OCI-LY3 (cell line): ENCODE results near the gene DNAJC4.

Experiments
- H2AFZ ChIP-seq: fragments of 200-600, 300-600 bp; shearing (Covaris generic); 2 replicates; pipeline ENCODE4 v1.6.0; 2014; ENCODE audit warnings: antibody characterized with exemption, low read depth, low read length
- H3K27ac ChIP-seq: fragments of 200-600, 300-600 bp; sonication (generic); 2 replicates; pipeline ENCODE4 v1.5.1; 2014; ENCODE audit warnings: mild to moderate bottlenecking, low read length, moderate library complexity, mixed read lengths
- H3K27me3 ChIP-seq: fragments of 200-600, 300-600 bp; sonication (generic); 2 replicates; pipeline ENCODE4 v1.6.1; 2014; ENCODE audit warnings: low read depth, low read length, mixed read lengths
- H3K36me3 ChIP-seq: fragments of 200-600, 300-600 bp; sonication (generic); replicated peaks from 2 replicates; pipeline ENCODE3; 2014; ENCODE audit warnings: low read depth, low read length, mixed read lengths
- H3K4me1 ChIP-seq: fragments of 300-600, 200-600 bp; sonication (generic); 2 replicates; pipeline ENCODE4 v1.6.1; 2014; ENCODE audit warnings: low read length, mixed read lengths
- H3K4me2 ChIP-seq: fragments of 200-600, 300-600 bp; sonication (generic); 2 replicates; pipeline ENCODE4 v1.6.1; 2014; ENCODE audit warnings: low read length, mixed read lengths
- H3K4me3 ChIP-seq: fragments of 300-600, 200-600 bp; sonication (generic); 2 replicates; pipeline ENCODE4 v1.5.1; 2014; ENCODE audit warnings: antibody characterized with exemption, mild to moderate bottlenecking, low read length, moderate library complexity
- H3K79me2 ChIP-seq: fragments of 300-600, 200-600 bp; shearing (Covaris generic); 2 replicates; pipeline ENCODE4 v1.6.1; 2014; ENCODE audit warnings: mild to moderate bottlenecking, low read length, mixed read lengths
- H3K9ac ChIP-seq: fragments of 300-600, 200-600 bp; shearing (Covaris generic); 2 replicates; pipeline ENCODE4 v1.6.0; 2014; ENCODE audit warnings: mild to moderate bottlenecking, low read length, moderate library complexity
- H3K9me3 ChIP-seq: fragments of 200-600, 300-600 bp; shearing (Covaris generic); 2 replicates; pipeline ENCODE4 v1.6.1; 2014; ENCODE audit warnings: low read length, mixed read lengths; ENCODE audit not compliant: insufficient read depth
- H4K20me1 ChIP-seq: fragments of 200-600, 300-600 bp; sonication (generic); 2 replicates; pipeline ENCODE4 v1.6.1; 2016; ENCODE audit warnings: low read length, mixed read lengths; ENCODE audit not compliant: insufficient read depth
- EZH2phosphoT487 ChIP-seq: fragments of 200-600 bp; shearing (Covaris generic); IDR thresholded peaks from 2 replicates; pipeline ENCODE4 v1.6.1; 2018; ENCODE audit warnings: antibody characterized with exemption, mixed run types, low read depth
- TF ChIP-seq, protein P1 (sequence below): fragments of 200-600, 300-600 bp; sonication (generic); IDR thresholded peaks from 2 replicates; pipeline ENCODE4 v1.5.1; 2014; ENCODE audit warnings: antibody characterized with exemption, low read length, low read depth

The DNAJC4 gene

DNA sequence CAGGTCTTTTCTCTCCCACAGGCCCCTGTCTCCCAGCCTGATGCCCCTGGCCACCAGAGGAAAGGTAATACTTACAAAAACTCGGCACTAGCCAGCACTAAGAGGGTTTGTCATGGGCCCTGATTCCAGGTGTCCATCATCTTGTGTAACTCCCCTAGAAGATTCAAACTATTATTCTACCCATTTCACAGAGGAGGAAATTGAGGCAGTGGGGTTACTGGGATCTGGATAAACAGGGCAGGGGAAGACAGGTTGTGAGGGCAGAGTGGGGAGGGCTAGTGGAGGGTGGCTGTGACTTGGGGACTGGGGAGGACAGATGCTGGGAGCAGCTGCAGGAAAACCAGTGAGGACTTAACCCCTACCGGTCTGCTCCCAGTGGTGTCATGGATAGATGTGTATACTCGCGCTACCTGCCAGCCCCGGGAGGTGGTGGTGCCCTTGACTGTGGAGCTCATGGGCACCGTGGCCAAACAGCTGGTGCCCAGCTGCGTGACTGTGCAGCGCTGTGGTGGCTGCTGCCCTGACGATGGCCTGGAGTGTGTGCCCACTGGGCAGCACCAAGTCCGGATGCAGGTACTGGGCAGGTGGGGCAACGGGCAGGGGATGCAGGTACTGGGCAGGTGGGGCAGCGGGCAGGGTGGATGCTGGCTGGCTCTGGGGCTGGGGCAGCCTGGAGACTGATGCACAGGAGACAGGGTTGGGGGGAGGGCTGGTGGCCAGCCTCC is 5.3 kb downstream of the DNAJC4 start:
- Histone ChIP-seq H2AFZ (no peak overlapping the region), H3K4me3 (peak overlapping the region; percentile 94), H3K9me3 (no peaks in the 10 kb centered on the region), H4K20me1 (peaks cover 9% of the 10 kb centered on the region; the same call in 1 of the 2 replicates), H3K27me3 (no peaks in the 10 kb centered on the region), H3K4me1 (peaks cover 53% of the 10 kb centered on the region), H3K4me2 (peak overlapping the region; percentile 99), H3K36me3 (peaks cover 31% of the 10 kb centered on the region), H3K79me2 (peaks cover 17% of the 10 kb centered on the region), H3K9ac (peak overlapping the region; percentile 81), H3K27ac (peak overlapping the region; percentile 35; the same call in 1 of the 2 replicates)
- TF ChIP-seq, protein P1, sequence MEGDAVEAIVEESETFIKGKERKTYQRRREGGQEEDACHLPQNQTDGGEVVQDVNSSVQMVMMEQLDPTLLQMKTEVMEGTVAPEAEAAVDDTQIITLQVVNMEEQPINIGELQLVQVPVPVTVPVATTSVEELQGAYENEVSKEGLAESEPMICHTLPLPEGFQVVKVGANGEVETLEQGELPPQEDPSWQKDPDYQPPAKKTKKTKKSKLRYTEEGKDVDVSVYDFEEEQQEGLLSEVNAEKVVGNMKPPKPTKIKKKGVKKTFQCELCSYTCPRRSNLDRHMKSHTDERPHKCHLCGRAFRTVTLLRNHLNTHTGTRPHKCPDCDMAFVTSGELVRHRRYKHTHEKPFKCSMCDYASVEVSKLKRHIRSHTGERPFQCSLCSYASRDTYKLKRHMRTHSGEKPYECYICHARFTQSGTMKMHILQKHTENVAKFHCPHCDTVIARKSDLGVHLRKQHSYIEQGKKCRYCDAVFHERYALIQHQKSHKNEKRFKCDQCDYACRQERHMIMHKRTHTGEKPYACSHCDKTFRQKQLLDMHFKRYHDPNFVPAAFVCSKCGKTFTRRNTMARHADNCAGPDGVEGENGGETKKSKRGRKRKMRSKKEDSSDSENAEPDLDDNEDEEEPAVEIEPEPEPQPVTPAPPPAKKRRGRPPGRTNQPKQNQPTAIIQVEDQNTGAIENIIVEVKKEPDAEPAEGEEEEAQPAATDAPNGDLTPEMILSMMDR = no peak
- TF ChIP-seq EZH2phosphoT487 = no peak

DNA sequence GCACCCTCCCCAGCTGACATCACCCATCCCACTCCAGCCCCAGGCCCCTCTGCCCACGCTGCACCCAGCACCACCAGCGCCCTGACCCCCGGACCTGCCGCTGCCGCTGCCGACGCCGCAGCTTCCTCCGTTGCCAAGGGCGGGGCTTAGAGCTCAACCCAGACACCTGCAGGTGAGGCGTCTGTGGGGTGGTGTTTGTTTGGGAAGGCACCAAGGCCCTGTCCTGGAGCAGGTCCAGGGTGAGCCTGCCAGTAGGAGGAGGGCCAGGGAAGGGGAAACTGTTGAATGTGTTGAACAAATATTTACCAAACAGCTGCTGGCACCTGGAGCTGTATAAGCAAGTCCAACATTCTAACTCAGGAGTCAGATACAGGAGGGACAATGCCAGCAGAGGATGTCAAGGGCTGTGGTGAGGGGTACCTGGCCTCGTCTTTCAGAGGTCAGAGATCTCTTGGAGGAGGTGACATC is 7.2 kb downstream of the DNAJC4 start:
- Histone ChIP-seq H3K36me3 (peaks cover 34% of the 10 kb centered on the region), H3K27ac (peak overlapping the region; percentile 89), H3K9me3 (no peaks in the 10 kb centered on the region), H3K4me2 (peak overlapping the region; percentile 48), H3K9ac (peak overlapping the region; percentile 47; the same call in 1 of the 2 replicates), H3K79me2 (peaks cover 27% of the 10 kb centered on the region), H4K20me1 (peaks cover 9% of the 10 kb centered on the region; the same call in 1 of the 2 replicates), H3K4me3 (no peak overlapping the region; the same call in 1 of the 2 replicates), H3K27me3 (no peaks in the 10 kb centered on the region), H2AFZ (no peak overlapping the region), H3K4me1 (peaks cover 56% of the 10 kb centered on the region)
- TF ChIP-seq, protein P1 = no peak
- no peak for TF ChIP-seq EZH2phosphoT487

DNA sequence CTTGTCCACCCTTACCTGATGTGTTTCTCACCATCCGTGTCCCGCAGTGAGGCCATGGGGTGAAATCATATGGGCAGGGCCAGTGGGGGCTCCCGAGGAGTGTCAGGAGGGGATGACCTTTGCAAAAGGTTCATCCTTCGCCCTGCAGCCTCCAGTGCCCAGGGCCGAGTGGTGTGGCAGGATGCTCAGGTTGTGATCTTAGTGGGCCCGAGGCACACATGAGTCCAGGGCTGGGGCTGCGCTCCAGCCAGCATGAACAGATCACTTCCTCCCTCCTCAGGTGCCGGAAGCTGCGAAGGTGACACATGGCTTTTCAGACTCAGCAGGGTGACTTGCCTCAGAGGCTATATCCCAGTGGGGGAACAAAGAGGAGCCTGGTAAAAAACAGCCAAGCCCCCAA is 7.7 kb downstream of the DNAJC4 start:
- peaks cover 9% of the 10 kb centered on the region; the same call in 1 of the 2 replicates for H4K20me1 ChIP-seq
- H2AFZ ChIP-seq = no peak overlapping the region
- H3K9me3 ChIP-seq = no peaks in the 10 kb centered on the region
- peak overlapping the region; percentile 89 for H3K27ac ChIP-seq
- H3K4me2 ChIP-seq = peak overlapping the region; percentile 48
- TF ChIP-seq, protein P1 = no peak
- no peak for TF ChIP-seq EZH2phosphoT487
- H3K36me3 ChIP-seq = peaks cover 38% of the 10 kb centered on the region
- peaks cover 62% of the 10 kb centered on the region for H3K4me1 ChIP-seq
- H3K9ac ChIP-seq = peak overlapping the region; percentile 47; the same call in 1 of the 2 replicates
- H3K27me3 ChIP-seq = no peaks in the 10 kb centered on the region
- H3K4me3 ChIP-seq = no peak overlapping the region; the same call in 1 of the 2 replicates
- H3K79me2 ChIP-seq = peaks cover 33% of the 10 kb centered on the region

DNA sequence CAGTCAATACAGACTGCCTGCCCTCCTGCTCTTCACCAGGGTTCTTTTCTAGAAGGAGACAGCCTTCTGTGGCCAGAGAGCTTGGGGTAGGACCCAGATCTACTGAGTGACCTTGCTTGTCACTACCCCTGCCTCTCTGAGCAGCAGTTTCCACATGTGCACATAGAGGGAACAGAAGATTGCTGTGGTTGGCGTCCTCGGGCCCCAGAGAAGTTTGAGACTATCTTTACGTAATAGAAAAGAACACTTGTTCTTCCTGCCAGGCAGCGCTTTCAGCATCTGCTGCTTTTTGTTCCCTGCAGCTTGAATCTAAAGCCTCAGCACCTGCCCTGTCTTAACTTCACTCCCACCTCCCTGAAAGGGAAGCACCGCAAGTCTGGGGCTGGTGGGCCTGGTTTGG is 8.7 kb downstream of the DNAJC4 start:
- peak overlapping the region; percentile 89 for H3K27ac ChIP-seq
- peak overlapping the region; percentile 47; the same call in 1 of the 2 replicates for H3K9ac ChIP-seq
- H4K20me1 ChIP-seq = peaks cover 12% of the 10 kb centered on the region; the same call in 1 of the 2 replicates
- no peak overlapping the region for H2AFZ ChIP-seq
- peaks cover 42% of the 10 kb centered on the region for H3K79me2 ChIP-seq
- H3K27me3 ChIP-seq = no peaks in the 10 kb centered on the region
- H3K4me2 ChIP-seq = peak overlapping the region; percentile 48
- no peak overlapping the region for H3K4me3 ChIP-seq
- H3K36me3 ChIP-seq = peaks cover 47% of the 10 kb centered on the region
- peaks cover 62% of the 10 kb centered on the region for H3K4me1 ChIP-seq
- H3K9me3 ChIP-seq = no peaks in the 10 kb centered on the region
- TF ChIP-seq, protein P1 = no peak
- no peak for TF ChIP-seq EZH2phosphoT487
